ENCODE measurements around the gene TRIM49.
"Not testable (repeated sequence)": the region's sequence is repeated elsewhere in the genome, so short reads cannot be mapped to it uniquely, and the experiment has no call there.

Gene TRIM49

GRCh38 chr11:89808475-89808874 lies at the start of gene TRIM49:
TSS of gene TRIM49 (minus strand) at chr11:89808575. CDS start at chr11:89804469, 4,106 bp downstream.
- not testable (repeated sequence) for DNase-seq; H3K36me3 ChIP-seq; H3K4me3 ChIP-seq (ENCODE audit: low read depth, low read length); H3K27me3 ChIP-seq (ENCODE audit: insufficient read depth, low read depth, severe bottlenecking); H3K9me3 ChIP-seq (ENCODE audit: severe bottlenecking); H3K27ac ChIP-seq

- not testable (repeated sequence) for H3K4me3 ChIP-seq (ENCODE audit: low read depth, low read length); H3K9me3 ChIP-seq (ENCODE audit: severe bottlenecking); H3K27ac ChIP-seq; H3K27me3 ChIP-seq (ENCODE audit: insufficient read depth, low read depth, severe bottlenecking); DNase-seq; H3K36me3 ChIP-seq
Measured at GRCh38 chr11:89826694-89827093, 18.3 kb upstream of the TRIM49 start.

- not testable (repeated sequence) for H3K27me3 ChIP-seq (ENCODE audit: insufficient read depth, low read depth, severe bottlenecking); H3K4me3 ChIP-seq (ENCODE audit: low read depth, low read length); H3K27ac ChIP-seq; H3K36me3 ChIP-seq; DNase-seq; H3K9me3 ChIP-seq (ENCODE audit: severe bottlenecking)
Measured at GRCh38 chr11:89820008-89820407, 11.6 kb upstream of the TRIM49 start.

GRCh38 chr11:89813535-89813934 lies 5.2 kb upstream of the TRIM49 start:
- not testable (repeated sequence) for DNase-seq; H3K9me3 ChIP-seq (ENCODE audit: severe bottlenecking); H3K4me3 ChIP-seq (ENCODE audit: low read depth, low read length); H3K36me3 ChIP-seq; H3K27ac ChIP-seq; H3K27me3 ChIP-seq (ENCODE audit: insufficient read depth, low read depth, severe bottlenecking)

GRCh38 chr11:89787506-89788063 lies 20.8 kb downstream of the TRIM49 start:
- H3K27ac ChIP-seq; H3K9me3 ChIP-seq (ENCODE audit: severe bottlenecking); DNase-seq; H3K27me3 ChIP-seq (ENCODE audit: insufficient read depth, low read depth, severe bottlenecking); H3K36me3 ChIP-seq; H3K4me3 ChIP-seq (ENCODE audit: low read depth, low read length): not testable (repeated sequence)

- not testable (repeated sequence) for H3K27me3 ChIP-seq (ENCODE audit: insufficient read depth, low read depth, severe bottlenecking); H3K4me3 ChIP-seq (ENCODE audit: low read depth, low read length); H3K27ac ChIP-seq; H3K9me3 ChIP-seq (ENCODE audit: severe bottlenecking); DNase-seq; H3K36me3 ChIP-seq
Measured at GRCh38 chr11:89785726-89786125, 22.6 kb downstream of the TRIM49 start.

- H3K27me3 ChIP-seq (ENCODE audit: insufficient read depth, low read depth, severe bottlenecking); H3K36me3 ChIP-seq; H3K27ac ChIP-seq; DNase-seq; H3K9me3 ChIP-seq (ENCODE audit: severe bottlenecking); H3K4me3 ChIP-seq (ENCODE audit: low read depth, low read length): not testable (repeated sequence)
Measured at GRCh38 chr11:89750822-89751221, 57.6 kb downstream of the TRIM49 start.

All from WERI-Rb-1 (cell line).